ENCODE measurements around the gene CAPN11. TPM values are rescaled to one million over a fixed set of nuclear protein-coding genes. Genes with fewer than 3 reads are reported as not detected.
"Not testable (repeated sequence)": the region's sequence is repeated elsewhere in the genome, so short reads cannot be mapped to it uniquely, and the experiment has no call there.

CAPN11 gene
- total RNA-seq, 1 donor from 2014 or later, result not detected

DNA sequence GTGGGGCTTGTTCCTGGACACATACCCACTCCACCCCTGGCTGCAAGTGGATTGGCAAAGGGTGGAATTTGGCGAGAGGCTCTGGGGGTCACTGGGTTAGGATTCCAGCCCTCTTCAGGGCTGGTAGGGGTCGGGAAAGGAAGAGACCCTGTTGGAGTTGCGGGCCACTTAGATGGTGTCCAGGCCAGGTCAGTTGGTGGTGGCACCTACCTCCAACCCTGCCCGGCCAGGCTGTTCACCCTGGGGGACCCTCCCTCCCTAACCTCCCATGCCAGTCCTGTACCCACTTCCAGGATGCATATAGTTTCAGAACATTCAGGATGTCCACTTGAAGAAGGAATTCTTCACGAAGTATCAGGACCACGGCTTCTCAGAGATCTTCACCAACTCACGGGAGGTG lies 21.0 kb downstream of the CAPN11 start:
- intact Hi-C loops (cut with micrococcal nuclease), result no loop called here

DNA sequence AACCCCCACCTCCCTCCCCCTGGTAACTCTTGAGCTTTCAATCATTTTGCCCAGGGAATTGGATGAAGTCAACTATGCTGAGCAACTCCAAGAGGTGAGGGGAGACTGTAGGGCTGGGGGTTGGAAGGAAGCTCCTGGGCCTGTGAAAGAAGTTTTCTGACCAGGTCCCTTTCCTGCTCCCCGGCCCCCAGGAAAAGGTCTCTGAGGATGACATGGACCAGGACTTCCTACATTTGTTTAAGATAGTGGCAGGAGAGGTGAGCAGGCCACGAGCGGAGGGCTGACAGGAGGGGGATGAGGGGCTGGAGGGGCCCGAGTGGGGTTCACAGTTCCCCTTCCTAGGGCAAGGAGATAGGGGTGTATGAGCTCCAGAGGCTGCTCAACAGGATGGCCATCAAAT lies 21.8 kb downstream of the CAPN11 start:
- intact Hi-C loops (cut with micrococcal nuclease), result no loop called here

DNA sequence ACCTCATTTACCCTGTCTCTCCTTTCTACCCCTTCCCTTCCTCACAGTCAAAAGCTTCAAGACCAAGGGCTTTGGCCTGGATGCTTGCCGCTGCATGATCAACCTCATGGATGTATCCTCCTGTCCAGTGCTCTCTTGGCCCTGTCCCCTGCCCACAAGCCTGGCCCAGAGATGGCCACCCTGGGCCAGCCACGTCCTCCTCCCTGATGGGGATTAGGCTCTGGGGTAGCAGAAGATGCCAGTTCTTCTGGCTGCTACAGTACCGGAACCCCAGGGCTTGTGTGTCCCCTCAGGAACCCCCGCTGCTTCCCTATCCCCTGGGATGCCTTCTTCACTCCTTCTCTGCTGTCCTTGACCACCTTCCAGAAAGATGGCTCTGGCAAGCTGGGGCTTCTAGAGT lies 22.3 kb downstream of the CAPN11 start:
- intact Hi-C loops (cut with micrococcal nuclease), result no loop called here

- intact Hi-C loops (cut with micrococcal nuclease), result not testable (repeated sequence)
These were observed 23.2 kb downstream of the CAPN11 start for GRCh38 chr6:44181784-44182183.

DNA sequence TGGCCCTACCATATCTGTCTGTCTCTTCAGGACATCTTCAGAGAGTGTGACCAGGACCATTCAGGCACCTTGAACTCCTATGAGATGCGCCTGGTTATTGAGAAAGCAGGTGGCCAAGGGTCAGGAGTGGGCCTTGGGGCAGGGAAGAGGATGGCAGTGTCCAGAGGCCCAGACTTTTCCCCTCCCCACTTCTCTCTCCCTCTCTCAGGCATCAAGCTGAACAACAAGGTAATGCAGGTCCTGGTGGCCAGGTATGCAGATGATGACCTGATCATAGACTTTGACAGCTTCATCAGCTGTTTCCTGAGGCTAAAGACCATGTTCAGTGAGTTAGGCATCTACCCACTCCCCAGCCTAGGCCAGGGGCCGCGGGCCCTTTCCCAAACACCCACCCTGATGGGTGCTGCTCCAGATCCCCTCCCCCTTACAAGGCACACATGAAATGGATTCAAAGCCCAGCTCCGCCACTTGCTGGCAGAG lies 24.3 kb downstream of the CAPN11 start:
- intact Hi-C loops (cut with micrococcal nuclease), result no loop called here

DNA sequence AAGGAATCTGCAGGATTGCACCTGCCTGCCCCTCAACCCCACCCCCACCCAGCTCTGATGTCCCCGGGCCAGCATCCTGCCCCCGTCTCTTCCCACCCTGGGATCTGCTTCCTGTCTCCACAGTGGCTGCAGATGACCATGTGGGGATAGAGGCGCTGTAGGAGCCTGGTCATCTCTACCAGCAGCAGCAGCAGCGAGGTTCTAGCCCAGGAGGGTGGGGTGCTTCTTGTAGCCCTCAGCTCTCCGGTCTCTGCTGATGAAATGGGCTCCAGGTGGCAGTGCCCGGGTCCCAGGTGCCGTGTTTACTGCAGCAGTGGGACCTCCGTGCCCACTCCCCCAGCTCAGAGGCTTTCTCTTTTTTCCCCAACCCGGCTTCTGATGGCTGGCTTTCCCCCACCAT lies 25.2 kb downstream of the CAPN11 start:
- intact Hi-C loops (cut with micrococcal nuclease), result no loop called here

GRCh38 chr6:44185356-44185755 lies 26.7 kb downstream of the CAPN11 start:
- intact Hi-C loops (cut with micrococcal nuclease), result not testable (repeated sequence)

GRCh38 chr6:44185953-44186634 lies 27.5 kb downstream of the CAPN11 start:
- intact Hi-C loops (cut with micrococcal nuclease), result no loop called here

DNA sequence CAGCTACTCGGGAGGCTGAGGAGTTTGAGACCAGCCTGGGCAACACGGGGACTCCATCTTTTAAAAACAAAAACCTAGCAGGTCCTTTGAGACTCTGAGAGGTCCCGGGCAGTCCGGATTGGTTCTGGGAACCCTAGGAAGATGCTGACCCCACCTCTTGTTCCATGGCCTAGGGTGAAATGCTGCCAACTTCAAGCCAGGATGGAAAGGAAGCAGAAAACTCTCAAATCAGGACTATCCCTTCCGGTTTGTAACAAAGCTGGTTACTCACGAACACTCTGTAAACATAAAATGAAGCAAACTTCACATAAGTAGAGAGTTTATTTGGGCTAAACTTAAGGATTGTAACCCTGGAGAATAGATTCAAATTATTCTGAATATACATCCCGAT lies 28.0 kb downstream of the CAPN11 start:
- intact Hi-C loops (cut with micrococcal nuclease), result no loop called here

DNA sequence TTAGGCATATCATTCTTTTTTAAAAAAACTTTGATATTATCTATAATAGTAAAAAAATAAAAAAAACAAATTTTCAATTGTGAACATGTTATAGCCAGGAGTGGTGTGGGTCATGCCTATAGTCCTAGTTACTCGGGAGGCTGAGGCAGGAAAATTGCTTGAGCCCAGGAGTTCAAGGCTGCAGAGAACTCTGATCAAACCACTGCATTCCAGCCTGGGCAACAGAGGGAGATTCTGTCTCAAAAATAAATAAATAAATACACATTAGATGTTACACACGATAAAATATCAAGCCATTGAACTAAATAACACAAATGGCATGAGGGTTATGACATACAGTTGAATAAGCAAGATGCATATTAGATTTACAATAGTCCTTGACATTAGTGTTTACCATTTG lies 30.2 kb downstream of the CAPN11 start:
- intact Hi-C loops (cut with micrococcal nuclease), result no loop called here

DNA sequence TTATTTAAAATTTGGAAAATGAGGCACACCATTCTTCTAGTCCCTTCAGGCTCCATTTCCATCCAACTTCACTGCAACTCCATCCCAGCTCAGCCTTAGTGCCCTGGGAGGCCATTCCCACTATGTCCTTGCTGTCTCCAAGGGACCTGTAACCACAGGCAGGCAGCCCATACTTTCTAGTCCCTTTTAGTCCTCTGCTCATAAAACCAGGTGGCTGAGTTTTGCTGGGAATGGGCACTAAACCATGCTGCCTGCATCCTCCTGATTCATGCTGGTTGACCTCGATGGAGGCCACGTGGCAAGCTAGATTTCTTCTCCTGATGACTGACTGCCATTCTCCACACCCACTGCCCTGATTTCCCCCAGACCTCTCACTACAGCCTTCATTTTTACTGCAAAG lies 30.6 kb downstream of the CAPN11 start:
- intact Hi-C loops (cut with micrococcal nuclease), result no loop called here

DNA sequence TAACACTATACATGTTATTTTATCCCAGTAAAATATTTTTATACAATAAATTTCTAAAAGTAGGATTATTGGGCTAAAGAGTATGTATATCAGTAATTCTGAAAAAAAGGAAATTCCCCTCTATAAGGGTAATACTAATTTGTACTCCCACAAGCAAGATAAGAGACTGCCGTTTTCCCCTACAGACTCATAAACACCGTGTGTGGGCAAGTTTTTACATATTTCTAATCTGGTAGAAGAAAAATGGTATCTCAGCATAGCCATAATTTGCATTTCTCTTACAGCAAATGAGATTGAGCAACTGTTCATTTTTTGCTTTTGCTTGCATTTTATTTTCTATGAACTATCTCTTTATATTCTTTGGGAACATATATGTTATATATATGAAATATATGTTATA lies 32.1 kb downstream of the CAPN11 start:
- intact Hi-C loops (cut with micrococcal nuclease), result no loop called here

- intact Hi-C loops (cut with micrococcal nuclease), result no loop called here
These were observed 33.9 kb downstream of the CAPN11 start for GRCh38 chr6:44192428-44193041.

DNA sequence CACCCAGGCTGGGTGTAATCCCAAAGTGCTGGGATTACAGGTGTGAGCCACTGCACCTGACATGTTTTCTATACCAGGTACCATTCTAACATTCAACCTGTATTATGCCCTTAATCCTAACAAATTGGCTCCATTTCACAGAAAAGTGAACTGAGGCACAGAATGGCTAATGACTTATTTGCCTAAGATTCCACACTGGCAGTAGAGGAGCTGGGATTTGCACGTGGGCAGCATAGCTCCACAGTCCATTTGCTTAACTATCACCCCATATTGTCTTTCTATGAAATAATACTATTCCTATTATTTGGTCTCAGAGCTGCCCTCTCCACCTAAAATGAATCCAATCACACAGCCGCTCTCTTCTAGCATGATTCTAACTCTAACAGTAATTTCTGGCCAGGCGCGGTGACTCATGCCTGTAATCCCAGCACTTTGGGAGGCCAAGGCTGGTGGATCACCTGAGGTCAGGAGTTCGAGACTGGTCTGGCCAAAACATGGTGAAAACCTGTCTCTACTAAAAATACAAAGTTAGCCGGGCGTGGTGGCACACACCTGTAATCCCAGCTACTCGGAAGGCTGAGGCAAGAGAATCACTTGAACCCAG lies 34.8 kb downstream of the CAPN11 start:
- intact Hi-C loops (cut with micrococcal nuclease), result no loop called here

DNA sequence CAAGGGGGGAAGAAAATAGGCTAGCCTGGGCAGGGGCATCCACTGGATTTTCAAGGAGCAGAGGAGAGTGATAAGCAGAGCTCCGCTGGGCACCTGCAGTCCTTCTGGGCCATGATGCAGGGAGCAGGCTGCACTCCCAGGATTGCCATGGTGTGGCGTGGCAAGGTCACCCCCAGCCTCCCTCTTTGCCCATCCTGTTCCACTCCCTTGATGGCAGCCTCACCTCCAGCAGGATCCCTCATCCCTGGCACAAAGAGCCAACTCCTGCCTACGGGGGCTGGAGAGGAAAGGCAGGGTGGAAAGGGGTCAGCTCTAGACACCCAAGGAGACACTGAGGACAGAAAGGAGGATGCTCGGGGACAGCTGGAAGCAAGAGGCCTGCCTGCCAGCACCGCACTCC lies 35.7 kb downstream of the CAPN11 start:
- intact Hi-C loops (cut with micrococcal nuclease), result no loop called here

DNA sequence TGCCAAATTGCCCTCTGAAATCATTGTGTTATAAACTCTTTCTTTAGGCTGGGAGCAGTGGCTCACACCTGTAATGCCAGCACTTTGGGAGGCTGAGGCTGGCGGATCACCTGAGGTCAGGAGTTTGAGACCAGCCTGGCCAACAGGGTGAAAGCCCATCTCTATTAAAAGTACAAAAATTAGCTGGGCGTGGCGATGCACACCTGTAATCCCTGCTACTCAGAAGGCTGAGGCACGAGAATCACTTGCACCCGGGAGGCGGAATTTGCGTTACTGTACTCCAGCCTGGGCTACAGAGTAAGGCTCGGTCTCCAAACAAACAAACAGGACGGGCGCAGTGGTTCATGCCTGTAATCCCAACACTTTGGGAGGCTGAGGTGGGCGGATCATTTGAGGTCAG lies 37.7 kb downstream of the CAPN11 start:
- intact Hi-C loops (cut with micrococcal nuclease), result not testable (repeated sequence)

GRCh38 chr6:44198684-44199083 lies 40.1 kb downstream of the CAPN11 start:
- intact Hi-C loops (cut with micrococcal nuclease), result no loop called here

- intact Hi-C loops (cut with micrococcal nuclease), result no loop called here
These were observed 41.3 kb downstream of the CAPN11 start for GRCh38 chr6:44199883-44200282.

- intact Hi-C loops (cut with micrococcal nuclease), result no loop called here
These were observed 42.6 kb downstream of the CAPN11 start for GRCh38 chr6:44201200-44201599.

GRCh38 chr6:44201638-44202303 lies 43.2 kb downstream of the CAPN11 start:
- intact Hi-C loops (cut with micrococcal nuclease), result no loop called here

DNA sequence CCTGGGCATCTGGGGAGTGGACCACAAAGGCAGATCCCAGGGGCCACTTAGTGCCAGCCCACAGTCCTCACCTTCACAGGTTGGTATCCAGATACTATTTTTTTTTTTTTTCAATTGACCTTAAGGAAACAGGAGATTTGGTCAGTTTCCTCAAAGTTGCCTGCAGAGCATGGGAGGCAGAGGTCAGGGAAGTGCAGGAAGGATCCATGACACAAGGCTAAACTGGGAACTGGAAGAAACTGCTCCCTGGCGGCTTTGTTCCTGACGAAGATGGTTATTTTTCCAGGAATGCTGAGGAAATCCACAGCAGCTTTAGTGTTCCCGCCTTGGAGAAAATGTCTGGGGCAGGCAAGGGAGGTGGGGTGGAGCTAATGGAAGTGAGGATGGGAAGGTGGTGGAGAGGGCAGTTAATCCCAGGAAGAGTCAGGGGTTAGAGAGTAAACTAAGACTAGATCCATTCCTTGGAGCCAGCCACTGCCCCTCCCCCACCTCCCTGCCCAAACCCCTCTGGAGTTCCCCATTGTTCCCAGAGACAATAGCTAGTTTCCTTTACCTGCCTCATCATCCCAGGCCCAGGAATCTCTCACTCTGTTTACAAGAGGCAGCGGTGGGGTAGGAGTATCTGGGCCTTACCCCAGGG lies 43.8 kb downstream of the CAPN11 start:
- intact Hi-C loops (cut with micrococcal nuclease), result no loop called here

All from T-helper 1 cell treated with Interleukin-12 subunit alpha and Interleukin-12 subunit beta and Interleukin-4 antibody, amounts not matched to agents 30 ng/mL and 1 ng/mL, for 36 hours (primary cell).